ENCODE measurements around the gene KRTAP5-7.
"Not testable (repeated sequence)": the region's sequence is repeated elsewhere in the genome, so short reads cannot be mapped to it uniquely, and the experiment has no call there.

Gene KRTAP5-7, protein sequence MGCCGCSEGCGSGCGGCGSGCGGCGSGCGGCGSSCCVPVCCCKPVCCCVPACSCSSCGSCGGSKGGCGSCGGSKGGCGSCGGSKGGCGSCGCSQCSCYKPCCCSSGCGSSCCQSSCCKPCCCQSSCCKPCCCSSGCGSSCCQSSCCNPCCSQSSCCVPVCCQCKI

GRCh38 chr11:71526796-71527575, at the start of gene KRTAP5-7:
KRTAP5-7 (plus strand) TSS chr11:71527267; CDS start chr11:71527301, 34 bp downstream.
- DNase-seq, result not testable (repeated sequence)

DNA sequence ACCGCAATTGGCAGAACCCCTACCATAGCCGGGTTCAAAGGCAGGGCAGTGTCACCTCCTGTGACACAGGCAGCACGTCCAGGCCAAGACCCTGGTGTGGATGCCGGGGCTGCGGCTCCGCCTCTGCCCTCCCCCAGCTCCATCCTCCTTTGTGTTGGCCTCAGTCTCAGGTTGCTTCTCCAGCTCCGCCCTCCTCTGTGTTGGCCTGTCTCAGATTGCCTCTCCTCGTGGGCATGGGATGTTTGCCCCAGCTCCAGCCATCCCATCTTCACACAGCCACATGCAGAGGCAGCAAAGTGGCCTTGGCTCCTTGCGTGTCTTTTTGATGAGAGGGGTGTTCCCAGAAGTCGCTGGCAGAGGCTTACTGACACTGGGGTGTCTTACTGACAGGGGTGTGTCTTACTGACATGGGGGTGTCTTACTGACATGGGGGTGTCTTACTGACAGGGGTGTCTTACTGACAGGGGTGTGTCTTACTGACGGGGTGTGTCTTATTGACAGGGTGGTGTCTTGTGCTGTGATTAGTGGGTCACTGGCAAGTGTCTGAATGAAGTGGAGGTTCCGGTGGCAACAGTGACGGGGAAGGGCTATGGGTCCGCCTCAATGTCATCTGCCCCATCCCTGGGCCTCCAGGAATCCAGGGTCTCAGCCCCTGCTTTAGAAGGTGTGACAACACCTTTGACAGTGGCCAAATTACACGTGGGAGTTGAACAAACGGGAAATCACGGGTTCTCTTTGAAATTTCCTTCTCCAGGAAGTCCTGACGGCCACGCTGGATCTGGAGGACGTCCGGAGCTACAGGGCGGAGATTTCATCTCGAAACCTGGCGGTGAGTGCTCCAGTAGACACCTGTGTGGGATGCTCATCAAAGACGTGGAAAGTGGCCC, 49.2 kb upstream of the KRTAP5-7 start:
- no peak for DNase-seq

DNA sequence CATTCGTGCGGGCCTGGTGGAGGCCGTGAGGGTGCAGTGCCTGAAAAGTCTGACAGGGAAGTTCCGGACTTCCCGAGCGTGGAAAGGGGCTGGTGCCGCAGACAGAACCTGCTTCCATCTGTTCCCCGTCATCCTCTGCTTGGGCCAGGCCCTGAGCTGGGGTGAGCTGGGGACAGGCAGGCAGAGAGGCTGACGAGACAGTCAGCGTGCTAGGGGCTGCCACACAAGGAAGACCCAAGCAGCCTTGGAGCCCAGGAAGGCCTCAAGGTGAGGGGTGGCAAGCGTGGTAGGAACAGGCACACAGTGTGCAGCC, 48.6 kb upstream of the KRTAP5-7 start:
- DNase-seq, result no peak

- DNase-seq, result no peak
Observed at GRCh38 chr11:71481101-71481960, 45.7 kb upstream of the KRTAP5-7 start.

DNA sequence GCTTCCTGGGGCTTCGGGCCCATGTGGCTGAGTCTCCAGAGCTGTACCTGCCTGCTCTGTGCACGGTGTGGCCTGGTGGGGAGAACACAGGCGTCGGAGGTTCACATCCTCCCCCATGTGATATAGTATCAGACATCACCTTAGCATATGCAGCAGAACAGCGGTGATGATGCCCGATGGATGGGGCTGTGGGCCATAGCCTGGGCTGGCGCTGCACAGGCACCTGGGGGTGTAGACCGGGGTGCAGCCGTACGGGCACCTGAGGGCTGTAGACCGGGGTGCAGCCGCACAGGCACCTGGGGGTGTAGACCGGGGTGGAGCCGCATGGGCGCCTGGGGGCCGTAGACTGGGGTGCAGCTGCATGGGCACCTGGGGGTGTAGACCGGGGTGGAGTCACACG, 44.9 kb upstream of the KRTAP5-7 start:
- DNase-seq, result no peak

GRCh38 chr11:71482746-71483364, 44.2 kb upstream of the KRTAP5-7 start:
- no peak for DNase-seq

GRCh38 chr11:71483692-71484091, 43.4 kb upstream of the KRTAP5-7 start:
- DNase-seq, result no peak

DNA sequence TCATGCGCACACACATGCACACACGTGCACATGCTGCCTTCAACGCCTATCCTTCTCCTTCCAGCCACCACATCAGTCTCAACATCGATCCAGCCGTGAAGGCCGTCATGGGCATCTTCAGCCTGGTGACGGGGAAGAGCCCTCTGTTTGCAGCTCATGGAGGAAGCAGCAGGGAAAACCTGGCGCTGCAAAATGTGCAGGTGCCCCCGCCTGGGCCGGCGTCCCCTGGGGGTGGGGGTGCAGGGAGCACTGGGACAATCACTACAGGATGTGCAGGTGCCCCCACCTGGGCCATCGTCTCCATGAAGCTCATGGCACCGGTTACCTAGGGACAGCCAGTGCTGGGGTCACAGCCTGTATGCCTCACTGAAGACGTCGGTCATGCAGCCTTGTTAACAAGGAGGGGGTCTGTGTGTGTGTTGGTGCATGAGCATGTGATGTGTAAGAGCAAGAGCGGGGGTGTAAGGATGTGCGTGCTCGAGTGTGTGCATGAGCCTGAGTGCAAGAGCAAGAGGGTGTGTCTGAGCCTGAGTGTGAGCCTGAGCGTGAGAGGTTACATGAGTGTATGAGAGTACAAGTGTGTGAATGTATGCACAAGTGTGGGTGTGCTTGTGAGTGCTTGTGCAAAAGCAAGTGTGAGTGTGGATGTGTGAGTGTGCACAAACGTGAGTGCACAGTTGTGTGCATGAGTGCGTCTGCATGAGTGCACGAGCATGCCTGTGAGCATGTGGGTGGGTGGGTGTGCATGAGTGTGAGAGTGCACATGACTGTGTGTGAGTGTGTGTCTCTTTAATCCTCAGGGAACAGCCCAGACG, 42.6 kb upstream of the KRTAP5-7 start:
- no peak for DNase-seq

GRCh38 chr11:71485063-71485399, 42.0 kb upstream of the KRTAP5-7 start:
- DNase-seq, result no peak

DNA sequence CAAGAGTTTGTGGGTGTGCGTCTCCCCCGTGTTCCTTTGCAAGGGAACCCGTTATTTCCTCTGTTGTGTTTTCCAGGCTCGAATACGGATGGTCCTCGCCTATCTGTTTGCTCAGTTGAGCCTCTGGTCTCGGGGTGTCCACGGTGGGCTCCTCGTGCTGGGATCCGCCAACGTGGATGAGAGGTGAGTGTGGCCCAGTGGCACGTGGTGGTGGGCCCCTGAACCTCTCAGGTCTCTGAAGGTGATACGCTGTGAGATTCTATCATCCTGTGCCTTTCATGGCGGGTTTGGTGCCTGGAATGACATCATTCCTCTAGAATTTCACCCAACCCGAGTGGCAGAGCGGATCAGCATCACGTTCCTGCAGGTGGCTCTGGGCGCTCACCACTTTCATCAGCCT, 41.6 kb upstream of the KRTAP5-7 start:
- DNase-seq, result no peak

DNA sequence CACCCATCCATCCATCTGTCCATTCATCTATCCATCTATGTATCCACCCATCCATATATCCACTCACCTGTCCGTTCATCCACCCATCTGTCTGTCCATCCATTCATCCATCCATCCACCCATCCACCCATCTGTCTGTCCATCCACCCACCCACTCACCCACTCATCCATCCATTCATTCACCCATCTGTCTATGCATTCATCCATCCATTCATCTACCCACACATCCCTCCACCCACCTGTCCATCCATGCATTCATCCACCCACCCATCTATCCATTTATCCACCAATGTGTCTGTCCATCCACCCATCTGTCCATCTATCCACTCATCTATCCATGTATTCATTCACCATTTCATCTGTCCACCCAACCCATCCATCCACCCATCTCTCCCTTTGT, 40.7 kb upstream of the KRTAP5-7 start:
- DNase-seq, result no peak

DNA sequence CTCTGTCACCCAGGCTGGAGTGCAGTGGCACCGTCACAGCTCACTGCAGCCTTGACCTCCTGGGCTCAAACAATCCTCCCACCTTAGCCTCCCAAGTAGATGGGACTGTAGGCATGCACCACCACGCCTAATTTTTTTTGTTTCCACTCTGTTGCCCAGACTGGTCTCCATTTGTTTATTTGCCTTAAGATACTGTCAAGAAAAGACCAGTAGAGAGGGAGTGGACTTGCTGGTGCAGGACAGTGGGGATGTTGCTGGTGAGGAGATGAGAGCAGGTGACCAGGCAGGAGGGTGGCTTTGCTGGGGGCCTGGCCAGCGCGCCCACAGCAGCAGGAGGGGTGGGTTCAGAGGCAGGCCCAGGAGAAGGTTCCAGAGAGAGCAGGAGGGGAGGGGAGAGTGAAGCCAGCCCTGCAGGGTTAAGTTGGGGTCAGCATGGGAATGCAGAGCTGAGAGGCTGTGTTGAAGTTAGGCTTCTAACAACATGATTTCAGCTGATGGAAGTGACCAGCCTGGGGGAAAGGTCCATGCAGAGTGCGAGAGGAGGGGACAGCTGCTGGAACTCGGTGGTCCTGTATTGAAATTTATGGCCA, 38.3 kb upstream of the KRTAP5-7 start:
- DNase-seq, result no peak

DNA sequence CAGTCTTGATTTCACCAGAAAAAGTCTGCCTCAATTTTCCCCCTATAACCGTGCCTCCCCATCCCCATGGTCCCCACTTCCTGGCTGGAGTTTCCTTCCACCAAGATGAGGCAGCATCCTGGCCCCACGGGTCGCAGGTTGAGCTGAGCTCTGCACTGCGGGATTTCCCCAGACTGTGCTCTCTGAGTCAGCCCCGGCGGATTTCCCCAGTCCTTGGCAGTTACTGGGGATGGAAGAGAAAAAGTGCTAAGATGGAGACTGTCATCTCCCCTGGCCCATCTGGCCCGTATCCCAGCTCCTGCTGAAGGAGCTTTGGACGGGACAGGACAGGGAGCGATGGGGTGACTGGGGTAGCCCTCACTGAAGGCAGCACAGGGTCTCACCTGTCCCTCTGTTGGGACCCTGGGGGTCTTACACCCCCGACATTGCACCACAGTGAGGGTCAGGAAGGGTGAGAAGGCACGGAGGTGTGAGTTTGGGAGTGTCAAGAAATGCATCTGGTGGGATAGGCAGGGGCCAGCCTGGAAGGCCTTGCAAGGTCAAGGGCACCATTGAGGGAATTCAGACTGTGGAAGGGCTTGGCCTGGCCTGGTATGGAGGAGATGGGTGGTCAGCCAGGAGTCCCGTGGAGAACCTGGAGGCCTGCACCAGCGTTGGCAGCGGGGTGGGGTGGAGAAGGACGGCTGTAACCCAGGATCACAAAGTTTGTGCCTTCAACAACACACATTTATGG, 37.6 kb upstream of the KRTAP5-7 start:
- no peak for DNase-seq

DNA sequence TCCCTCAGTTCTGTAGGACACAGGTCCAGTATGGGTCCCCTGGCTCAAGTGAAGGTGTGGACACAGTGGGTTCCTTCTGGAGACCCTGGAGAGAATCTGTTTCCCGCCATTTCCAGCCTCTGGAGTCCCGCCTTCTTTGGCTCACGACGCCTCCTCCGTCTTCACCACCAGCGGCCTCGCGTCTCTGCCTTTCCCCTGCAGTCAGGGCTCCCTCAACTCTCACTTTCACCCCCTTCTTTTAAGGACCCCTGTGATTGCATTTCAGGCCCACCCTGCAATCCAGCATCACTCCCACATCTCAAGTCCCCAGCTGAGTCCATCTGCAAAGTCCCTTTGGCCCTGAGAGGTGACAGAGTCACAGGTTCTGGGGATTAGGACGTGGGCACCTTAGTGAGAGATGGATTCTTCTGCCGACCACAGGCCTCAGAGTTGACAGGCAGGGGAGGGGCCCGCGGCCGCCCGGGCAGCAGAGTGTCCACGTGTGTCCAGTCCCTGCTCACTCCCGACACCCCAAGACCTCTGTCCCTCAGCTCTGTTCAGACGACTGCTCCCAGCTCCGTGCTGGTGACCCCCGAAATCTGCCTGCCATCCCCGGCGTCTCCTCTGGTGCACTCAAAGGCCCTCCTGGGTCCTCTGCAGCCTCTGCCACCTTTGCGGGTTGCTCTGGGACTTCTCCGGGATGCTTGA, 36.9 kb upstream of the KRTAP5-7 start:
- DNase-seq, result no peak

DNA sequence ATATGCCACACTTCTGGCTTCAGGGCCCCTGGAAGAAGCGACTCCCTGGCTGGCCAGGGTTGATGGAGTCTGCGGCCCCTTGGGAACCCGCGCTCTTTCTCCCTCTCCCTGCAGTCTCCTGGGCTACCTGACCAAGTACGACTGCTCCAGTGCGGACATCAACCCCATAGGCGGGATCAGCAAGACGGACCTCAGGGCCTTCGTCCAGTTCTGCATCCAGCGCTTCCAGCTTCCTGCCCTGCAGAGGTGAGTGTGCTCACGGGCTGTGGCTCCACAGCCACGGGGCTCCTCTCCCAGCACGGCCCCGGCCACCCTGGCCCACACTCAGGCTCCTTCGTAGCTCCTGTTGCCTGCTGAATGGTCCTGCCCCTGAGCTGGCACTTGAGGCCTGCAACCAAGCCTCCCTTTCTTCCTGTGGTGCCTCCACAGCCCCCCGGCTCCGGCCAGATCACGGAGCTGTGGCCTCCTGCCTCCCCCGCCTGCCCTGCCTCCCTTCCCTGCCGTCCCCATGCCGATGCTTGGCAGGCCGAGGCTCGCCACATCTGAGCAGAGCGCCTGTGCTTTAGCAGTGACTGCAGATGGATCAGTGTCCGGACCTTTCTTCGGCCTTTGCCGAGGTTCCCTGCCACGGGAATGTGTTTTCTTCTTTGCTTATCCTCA, 36.2 kb upstream of the KRTAP5-7 start:
- no peak for DNase-seq

- no peak for DNase-seq
Observed at GRCh38 chr11:71491531-71491930, 35.5 kb upstream of the KRTAP5-7 start.

- no peak for DNase-seq
Observed at GRCh38 chr11:71491940-71492339, 35.1 kb upstream of the KRTAP5-7 start.

- DNase-seq, result no peak
Observed at GRCh38 chr11:71495286-71496230, 31.5 kb upstream of the KRTAP5-7 start.
